VCaP (cell line): ENCODE results near the gene PQBP1.

Experiments
- H3K27ac ChIP-seq: fragments of 450-650 bp; 2 replicates; pipeline ENCODE4 v1.5.1; 2017
- TF ChIP-seq, protein P1 (sequence below): fragments of 450-650 bp; conservative IDR thresholded peaks from 2 replicates; pipeline ENCODE4 v1.5.1; 2017; ENCODE audit warnings: mild to moderate bottlenecking, moderate library complexity

The PQBP1 gene

DNA sequence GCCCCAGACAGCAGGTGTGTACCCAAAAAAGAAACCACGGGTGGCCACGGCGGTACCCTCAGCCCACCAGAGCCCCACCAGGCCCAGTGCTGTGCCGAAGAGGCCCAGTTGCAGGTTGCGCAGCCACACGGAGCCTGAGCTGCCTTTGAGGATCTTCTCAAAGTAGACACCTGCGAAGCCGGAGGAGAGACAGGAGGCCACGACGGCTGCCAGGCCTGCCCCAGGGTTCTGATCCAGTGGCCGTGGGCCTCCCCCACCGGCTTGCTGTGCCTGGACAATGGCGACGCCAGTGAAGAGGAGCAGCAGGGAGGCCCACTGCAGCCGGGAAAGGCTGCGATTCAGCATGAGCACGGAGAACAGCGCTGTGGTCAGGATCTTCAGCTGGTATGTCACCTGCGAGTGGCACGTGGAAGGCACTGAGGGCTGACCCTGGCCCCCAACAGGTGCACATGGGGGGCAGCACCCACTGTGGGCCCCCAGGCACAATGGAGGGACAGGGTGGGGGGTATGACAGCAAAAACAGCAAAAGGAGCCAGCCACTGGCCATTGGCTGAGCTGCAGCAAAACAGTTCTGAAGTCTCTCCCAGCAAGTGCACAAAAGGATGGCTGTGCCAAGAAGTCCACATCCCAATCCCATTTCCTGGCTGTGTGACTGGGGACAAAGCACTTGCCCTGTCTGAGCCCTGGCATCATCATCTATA is 7.5 kb downstream of the PQBP1 start:
- H3K27ac ChIP-seq = no peak overlapping the region
- TF ChIP-seq, protein P1, sequence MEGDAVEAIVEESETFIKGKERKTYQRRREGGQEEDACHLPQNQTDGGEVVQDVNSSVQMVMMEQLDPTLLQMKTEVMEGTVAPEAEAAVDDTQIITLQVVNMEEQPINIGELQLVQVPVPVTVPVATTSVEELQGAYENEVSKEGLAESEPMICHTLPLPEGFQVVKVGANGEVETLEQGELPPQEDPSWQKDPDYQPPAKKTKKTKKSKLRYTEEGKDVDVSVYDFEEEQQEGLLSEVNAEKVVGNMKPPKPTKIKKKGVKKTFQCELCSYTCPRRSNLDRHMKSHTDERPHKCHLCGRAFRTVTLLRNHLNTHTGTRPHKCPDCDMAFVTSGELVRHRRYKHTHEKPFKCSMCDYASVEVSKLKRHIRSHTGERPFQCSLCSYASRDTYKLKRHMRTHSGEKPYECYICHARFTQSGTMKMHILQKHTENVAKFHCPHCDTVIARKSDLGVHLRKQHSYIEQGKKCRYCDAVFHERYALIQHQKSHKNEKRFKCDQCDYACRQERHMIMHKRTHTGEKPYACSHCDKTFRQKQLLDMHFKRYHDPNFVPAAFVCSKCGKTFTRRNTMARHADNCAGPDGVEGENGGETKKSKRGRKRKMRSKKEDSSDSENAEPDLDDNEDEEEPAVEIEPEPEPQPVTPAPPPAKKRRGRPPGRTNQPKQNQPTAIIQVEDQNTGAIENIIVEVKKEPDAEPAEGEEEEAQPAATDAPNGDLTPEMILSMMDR = no peak

DNA sequence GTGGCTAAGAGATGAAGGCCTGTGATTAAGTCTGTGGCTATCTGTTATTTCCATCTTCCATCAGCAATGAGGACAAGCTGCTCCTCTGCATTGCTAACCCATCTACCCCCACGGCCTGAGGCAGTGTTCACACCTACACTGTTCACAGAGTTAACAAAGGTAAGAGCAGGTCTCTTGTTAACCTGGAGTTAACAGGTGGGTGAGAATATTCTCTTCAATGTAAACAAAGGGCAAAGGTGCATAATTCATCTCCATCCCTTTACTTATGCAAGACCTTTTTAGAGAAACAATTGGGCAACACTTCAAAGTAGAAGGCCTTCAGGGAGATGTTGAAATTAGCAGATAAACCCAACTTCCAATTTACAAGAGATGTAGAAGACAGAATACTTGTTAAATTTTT is 10.9 kb downstream of the PQBP1 start:
- TF ChIP-seq, protein P1 = no peak
- no peak overlapping the region for H3K27ac ChIP-seq

DNA sequence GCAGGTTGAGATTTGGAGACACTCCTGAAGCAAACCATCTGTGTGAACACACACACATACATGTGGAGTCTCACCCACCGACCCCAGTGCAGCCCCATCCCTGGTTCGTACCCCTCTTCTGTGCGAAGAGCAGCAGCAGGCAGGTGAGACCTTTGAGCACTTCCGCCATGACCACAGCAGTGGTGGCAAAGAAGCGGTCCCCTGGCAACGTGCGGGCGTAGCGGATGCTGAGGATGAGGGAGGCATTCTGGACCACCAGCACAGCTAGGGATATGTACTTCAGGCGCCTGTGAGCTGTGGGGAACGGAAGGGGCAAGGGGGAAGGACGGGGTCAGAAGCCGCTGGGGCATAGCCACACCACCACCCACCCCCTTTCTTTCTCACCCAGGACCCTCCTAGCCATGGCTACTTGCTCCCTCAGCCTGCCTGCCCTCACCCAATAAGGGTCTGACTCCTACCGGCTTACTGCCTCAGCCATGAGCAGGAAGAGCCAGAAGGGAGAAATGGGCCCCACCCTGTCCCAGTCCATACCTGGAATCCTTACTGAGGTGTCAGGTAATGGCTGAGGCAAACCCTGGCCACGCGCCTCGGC is 12.1 kb downstream of the PQBP1 start:
- H3K27ac ChIP-seq = no peak overlapping the region
- TF ChIP-seq, protein P1 = no peak

DNA sequence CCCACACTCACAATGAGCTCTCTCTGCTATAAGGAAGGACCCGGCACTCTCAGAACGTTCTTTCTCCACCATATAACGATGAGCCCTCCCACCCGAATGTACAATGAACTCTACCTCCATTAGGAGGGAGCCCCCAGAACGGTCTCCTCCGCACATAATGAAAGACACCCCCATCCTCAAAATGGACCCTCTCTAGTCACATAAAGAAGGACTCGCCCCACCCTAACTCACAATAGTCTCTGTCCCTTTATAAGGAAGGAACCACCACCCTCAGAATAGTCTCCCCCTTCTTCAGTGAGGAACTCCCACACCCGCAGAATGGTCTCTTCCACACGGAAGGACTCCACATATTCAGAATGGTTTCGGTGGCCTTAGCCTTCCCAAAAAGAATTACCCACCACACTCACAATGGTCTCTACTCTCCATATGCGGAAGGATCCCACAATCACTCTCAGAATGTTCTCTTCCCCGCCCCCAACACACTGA is 13.2 kb downstream of the PQBP1 start:
- TF ChIP-seq, protein P1 = no peak
- peak overlapping the region; percentile 64 for H3K27ac ChIP-seq

DNA sequence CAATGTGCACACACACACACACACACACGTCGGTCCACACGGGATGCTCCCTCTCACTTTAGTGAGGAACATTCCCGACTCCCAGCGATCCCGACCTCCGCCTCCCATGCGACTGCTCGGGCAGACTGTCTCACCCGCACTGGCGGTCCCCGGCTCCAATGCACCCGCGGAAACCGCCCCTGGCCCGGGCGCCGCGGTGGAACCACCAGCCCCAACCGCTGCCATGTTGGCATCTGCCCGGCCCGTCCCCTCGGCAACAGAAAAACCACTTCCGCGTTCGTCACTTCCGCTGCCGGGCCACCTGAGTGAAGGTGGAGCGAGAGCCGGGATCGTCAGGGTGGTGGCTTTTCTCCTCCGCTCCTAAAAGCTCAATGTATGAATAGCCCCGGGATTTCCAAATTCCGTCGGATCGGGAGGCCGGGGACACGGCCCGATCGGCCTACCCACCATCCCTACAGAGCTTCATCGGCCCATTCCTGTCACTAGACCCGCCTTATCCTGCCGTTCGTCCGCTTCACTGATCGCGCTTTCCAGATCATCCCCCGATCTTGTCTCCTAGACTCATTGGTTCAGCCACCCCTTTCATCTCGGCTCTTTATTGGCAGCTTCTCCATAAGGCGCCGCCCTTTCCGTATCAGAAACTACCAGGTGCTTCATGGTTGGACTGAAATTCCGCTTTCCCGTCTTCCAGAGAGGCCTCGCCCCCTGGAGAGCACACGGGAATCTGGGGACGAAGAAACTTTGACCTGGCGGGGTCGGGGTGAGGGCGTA is 13.9 kb downstream of the PQBP1 start, which contains the start of gene SLC35A2:
SLC35A2 (minus strand) TSS at position 235 of the 771 bp plus-strand sequence; CDS start at position 225, 10 bp downstream.
- TF ChIP-seq, protein P1 = no peak
- peak within 1 kb of the TSS; percentile 64 for H3K27ac ChIP-seq

DNA sequence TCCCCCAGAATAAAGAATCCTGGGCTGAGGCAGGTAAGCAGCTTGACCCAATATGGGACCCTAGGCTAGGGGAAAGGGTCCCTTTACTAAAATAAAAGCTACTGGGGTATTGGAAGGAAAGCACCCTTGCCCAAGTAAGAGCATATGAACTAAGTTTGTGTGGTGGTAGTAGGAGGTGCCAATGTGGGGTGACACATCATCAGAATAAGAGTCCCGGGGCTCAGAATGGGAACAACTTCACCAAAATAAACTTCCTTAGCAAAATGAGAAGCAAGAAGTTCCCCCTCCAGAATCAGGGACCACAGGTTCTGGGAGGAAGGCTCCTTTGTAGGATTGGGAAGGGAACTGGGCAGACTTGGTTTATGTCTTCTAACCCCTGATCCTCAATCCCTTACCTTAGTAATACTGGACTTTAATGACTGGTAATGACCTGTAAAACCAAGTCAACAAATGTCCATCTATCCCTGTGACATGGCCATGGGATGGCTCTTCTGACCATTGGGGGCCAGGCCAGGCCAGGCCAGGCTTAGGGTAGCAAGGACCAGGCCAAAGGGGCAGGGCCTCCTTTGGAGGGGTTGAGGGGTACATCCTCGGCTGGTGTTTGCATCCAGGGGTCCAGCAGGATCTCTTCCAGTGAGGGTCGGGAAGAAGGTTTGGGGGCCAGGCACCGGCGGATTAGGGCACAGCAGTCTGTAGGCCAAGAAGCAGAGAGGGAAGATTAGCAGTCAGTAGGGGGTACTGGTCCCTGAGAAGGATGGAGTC is 16.1 kb downstream of the PQBP1 start:
- H3K27ac ChIP-seq = no peak overlapping the region
- TF ChIP-seq, protein P1 = no peak
